HG02938 (cell line): ENCODE measurements around the gene FOXC2.

Experiments
- ATAC-seq: cut with Tn5 transposase; IDR thresholded peaks from one replicate; pipeline ENCODE4 v1.9.1; 2021; ENCODE audit warnings: mild to moderate bottlenecking, moderate library complexity; ENCODE audit not compliant: unreplicated experiment

FOXC2 gene

DNA sequence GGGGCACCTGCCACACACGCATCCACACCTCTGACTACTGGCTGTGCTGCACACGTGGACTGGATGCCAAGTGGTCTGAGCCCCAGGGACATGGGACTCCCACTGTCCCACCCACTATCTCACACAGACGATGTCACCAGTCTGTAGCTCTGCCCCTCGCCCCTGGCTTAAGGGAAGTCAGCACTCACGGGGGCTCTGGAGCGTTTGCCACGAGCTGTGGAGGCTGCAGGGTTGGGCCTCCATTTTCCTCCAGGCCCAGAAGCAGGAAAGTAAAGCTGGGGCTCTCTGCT lies 34.2 kb upstream of the FOXC2 start:
- ATAC-seq, result no peak

DNA sequence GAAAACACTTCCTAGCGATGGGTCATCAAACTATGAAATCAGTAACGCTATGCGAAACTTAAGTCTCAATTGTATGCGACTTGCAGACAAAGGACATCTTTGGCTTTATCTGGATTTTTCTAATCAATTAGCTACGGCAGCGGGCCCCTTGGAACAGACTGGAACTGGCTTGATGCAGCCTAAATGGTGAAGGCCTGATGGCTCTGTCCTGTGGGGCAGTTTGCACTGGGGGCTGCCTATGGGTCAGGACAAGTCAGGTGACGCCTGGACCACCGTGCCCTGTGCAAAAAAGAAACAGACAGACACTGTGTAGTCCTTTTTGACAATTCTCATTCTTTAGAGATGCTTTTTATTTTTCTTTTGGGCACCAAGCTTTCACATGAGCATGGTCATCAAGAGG lies 33.6 kb upstream of the FOXC2 start:
- no peak for ATAC-seq

DNA sequence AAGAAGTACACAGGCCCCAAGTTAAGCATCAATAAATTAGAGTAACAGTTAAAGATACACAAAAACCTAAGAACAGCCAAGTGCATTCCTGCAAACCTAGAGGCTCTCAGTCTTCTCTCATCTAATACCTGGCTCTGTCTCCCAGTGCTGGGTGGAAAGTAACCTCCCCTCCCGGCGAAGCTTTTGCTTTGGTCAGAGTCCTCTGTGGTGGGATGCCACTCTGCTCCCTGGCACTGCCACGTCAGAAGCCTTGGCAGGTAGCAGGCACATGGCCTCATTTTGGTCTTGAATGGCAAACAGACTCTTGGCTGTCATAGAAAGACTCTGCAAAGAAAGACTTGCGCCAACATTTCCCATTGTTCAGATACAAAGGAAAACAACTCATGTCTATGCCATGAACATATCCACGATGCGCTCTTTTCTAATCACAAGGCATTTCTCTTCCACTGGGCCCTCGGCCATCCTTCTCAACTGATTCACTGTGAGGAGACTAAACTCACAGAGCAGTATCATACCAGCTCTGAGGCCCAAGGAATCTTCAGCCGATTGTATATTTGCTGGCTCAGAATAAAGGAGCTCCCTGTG lies 32.8 kb upstream of the FOXC2 start:
- ATAC-seq, result no peak

DNA sequence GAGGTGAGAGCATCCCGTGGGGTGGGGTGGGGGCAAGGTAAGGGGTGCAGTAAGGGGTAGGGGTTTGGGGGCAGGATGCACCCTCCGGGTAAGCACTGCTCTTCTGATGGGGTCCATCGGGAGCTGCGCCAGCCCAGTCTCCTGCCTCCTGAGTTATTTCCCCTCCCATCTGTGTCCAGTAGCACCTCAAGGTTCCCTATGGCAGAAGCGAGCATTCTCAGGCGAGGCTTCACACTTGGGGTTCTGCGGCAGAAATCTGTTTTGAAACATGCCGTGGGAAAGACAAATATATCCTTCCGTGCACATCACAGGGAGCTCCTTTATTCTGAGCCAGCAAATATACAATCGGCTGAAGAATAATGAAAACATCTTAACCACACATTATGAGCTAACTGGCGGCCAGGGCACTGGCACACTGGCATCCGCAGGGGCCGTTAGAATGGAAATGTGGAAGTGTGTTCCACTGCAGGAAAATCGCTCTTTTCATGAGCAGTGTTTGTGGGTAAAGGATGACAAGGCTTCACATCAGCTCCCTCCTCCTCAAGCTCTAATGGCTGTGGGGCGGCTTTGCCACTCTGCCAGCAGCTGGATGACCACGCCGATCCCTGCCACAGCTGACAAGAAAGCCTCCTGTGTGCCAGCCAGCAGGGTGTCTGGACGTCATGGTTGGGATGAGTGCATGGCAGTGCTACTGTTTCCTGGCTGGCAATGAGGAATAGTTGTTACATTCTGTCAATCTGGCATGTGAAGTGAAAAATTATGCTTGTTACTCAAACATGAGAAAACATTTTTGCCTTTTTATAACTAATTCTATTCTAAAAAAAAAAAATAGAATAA lies 31.6 kb upstream of the FOXC2 start:
- no peak for ATAC-seq

DNA sequence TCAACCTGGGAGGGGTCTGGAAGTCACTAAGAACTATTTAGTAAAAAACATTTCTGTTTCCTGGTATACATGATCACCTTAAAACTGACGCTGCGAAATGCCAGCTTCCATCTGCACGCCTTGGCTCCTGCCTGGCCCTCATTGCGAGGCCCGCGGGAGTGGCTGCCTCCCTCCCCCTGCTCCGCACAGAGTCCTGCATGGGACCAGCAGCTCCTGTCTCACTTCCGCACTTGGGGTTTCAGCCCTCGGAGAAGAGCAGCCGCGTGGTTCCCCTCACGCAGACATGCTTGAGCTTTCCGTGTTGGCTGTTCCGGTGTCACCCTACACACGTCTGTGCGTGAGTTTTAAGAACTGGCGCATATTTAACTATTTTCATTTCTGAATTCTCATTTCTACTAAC lies 30.0 kb upstream of the FOXC2 start:
- ATAC-seq, result no peak

DNA sequence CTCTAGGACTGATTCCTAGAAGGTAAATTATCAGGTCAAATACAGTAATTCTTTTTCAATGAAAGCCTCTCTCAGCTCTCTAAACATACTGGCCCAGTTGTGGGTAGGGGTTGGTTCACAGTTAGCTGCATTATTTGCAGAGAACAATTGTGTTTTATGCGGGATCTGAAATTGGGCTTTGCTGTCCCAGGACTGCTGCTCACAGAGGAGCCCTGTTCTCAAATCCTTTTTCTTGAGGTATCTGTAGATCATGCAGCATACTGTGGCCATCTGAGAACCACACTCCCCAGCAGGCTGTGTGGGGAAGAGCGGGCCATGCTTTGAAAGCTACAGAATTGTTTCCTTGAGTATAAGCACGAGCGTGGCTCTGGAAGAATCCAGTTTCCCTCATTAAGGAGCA lies 29.1 kb upstream of the FOXC2 start:
- no peak for ATAC-seq

DNA sequence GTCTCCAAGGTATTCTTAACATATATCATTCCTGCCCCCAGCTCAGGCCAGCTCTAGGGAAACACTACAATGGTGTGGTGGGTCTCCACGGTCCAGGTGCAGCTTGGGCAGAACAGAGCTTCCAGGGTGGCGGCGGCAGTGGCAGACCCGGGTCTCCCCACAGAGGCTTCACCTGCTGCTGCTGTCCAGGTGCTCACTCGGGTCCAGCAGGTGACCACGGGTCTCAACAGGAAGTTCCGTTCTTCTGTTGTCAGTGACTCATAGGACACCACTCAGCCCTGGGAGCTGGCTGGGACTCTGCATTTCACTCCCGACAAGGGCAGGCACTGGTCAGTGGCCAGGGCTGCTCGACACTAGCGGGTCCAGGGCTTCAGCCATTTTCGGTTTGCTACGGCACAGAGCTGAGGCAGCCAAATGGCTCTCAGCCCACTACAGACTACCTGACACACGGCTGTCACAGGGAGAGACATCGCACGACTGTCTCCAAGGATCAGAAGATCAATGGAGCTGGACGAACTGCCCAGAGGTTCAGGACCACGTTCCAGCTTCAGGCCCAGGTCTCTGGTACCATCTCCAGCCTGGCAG lies 28.3 kb upstream of the FOXC2 start:
- ATAC-seq, result no peak

DNA sequence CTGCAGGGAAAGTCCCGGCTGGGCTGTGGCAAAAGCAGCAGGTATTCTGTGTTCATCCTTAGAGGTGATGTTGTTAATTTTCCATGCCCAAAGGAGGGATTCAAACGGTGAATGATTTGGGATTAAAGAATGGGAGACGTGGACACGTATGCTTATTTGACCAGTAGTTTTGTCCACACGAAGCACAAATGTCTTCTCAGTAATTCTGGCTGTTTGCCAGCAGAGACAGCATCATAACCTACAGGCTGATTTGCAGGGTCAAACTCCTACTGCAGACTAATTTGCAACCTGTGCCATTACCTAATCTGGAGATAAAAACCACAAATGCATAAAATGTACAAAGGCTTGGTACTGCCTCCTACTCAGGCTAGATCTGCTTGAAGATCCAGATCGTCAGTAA lies 25.7 kb upstream of the FOXC2 start:
- no peak for ATAC-seq

DNA sequence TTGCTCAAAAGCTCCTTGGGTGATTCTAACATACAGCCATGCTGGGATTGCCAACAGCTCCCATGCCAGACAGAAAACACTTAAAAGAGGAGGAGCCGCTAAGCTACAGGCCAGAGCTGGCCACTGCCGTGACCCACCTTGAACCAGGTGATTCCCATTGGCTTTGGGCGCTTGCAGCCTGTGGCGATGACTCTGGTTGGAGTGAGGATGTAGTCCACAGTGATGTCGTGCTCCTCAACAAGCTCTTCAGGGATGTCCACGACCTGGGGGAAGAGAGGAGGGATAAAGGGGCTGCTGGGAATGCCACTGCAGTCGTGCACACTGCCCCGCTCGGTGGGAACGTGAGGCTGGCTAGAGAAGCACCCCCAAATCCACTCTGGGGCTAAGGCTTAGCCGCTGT lies 25.1 kb upstream of the FOXC2 start:
- ATAC-seq, result no peak

DNA sequence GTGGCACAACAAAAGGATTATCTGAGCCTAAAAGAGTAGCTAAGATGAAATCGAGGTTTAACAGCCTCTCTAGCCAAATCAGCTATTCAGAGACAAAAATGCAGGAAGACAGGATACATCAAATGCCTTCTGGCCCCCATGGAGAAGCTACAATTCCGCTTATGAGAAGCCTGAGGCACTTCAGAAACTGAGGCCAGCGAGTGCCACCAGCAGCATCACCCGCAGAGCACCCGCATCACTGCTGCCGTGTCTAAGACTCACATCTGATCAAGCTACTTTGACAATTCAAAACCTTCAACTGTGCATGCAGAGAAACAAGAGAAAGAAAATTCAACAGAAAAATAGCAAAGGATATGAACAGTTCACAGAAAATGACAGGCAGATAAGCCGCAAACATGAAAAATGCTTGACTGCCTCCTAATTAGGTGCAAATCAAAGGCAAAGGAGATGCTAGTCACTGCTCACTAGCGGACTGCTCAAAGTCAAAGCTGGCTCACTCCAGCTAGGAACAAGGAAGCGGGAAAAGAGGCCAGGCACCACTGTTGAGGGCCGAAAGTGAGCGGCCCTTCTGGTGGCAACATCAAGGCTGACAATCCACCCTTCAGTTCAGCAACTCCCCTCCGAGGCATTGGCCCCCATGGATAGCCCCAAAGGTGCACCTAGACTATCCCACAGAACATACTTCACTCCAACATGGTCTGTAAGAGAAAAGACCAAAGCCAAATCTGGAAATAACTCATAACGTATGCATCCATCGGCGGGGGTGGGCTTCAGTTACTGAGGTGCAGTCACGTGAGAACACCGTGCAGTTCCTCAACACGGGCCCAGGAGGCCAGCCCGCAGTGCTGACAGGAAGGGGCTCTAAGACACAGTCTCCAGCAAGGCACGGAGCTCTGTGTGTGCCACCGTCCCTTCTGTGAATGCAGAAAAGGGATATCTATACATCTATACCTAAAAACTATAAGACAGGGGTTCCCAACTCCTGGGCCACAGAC lies 23.6 kb upstream of the FOXC2 start:
- ATAC-seq, result no peak

DNA sequence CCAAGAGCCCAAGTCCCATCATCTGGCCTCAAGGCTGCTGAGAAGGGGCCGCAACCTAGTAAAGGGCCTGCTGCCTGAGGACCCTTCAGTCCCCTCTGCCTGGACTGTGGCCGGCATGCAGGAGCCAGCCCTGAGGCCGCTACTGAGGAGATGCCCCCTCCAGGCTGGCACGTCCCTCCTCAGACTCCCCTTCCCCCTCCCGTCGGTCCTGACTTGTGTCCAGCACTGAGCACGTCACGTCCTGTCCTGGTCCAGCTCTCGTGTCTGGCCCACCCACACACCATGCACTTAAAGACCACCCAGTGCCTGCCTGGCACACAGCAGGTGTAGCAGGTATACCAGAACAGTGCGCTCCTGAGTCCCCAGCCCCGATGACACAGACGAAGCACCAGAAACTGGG lies 21.1 kb upstream of the FOXC2 start:
- ATAC-seq, result no peak

DNA sequence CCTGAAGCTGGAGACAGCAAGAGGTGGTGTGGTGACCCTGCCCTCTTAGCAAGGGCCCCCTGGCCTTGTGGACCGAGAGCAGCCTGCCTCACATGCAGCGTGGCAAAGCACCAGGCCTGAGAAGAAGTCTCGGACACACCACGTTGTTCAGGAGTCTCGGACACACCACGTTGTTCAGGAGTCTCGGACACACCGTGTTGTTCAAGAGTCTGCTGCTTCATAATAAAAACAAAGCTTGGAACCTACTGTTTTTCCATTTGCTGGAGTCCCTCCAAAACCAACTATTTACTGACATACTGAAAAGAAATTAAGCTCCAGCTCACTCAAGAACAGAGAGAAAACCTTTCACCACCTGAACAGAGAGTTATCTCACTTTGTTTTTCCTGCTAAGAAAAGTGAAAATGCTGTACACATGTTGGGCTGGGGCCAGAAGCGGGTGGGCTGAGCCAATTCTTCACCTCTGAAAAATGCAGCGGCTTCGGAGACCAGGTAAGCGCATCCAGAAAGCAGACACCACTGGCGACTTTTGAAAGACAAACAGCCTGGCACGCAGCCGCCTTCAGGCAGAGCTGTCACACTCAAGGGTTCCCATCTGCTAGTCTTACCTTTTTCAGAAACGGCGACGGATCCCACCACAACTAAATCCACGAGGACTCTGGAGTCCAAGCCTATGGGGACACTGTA lies 20.5 kb upstream of the FOXC2 start:
- ATAC-seq, result no peak

DNA sequence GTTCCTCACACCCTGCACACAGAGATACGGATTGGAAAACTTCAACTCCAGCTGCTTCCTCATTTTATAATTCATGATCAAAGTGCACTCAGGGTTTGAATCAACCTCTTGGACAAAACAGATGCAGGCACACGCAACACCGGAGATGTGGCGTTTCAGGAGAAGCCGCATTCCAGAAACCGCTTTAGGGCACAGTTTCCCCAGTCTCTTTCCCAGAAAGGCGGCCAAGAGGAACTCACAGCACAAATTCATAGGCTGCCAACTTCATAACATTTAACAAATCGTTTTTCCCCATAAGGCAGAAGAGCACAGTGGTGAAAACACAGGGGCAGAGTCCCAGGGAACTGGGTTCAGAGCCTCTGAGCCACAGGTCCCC lies 20.0 kb upstream of the FOXC2 start:
- ATAC-seq, result no peak

DNA sequence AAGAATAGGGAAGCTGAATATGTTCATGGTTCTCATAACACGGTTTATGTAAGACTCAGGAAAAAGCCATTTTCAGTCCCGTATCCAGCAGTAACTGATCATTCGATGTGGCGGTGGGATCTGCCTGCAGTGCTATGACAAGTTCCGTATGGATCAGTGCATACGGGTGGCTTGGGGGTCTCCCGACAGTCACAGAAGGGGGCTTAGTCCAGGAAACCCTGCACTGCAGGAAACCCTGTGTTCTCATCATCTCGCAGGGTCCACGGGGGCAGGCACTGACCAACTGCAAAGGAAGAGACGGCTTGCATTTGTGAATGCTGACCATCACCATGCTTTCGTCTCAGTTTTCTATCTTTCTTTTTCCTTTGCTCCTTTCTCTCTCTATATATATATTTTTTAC lies 19.3 kb upstream of the FOXC2 start:
- no peak for ATAC-seq

DNA sequence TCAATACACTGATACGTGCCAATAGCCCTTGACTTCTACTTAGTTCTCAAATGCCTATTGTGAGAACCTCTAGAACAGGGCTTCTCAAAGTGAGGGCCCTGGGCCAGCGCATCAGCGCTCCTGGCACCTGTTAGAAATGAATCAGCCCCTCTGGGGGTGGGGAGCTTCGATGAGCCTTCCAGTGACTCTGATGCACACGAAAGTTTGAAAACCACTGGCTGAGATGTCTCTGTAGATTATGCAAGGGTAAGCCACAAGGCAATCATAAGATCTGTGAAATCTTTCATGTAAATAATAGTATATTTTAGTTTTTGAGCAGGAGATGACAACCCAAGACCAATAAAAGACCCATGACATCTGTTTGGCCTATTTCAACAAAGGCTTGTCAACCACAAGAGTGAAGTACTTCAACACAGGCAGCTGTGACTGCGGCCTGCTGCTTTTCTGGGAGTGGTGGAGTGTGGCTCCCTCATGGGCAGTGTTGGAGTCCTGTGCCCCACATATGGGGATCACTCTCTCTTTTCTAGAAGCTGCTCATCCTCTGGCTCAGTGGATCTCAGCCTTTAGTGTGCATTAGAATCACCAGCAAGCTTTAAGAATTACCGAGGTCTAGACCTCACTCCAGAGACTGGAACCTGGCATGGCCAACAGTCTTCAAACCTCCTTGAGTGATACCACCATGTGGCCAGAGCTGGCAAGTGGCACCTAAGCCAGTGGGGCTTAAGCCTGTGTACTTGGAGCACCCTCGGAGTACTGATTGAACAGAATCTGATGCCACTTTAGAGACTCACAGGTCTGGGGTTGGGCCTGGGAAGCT lies 17.3 kb upstream of the FOXC2 start:
- no peak for ATAC-seq

DNA sequence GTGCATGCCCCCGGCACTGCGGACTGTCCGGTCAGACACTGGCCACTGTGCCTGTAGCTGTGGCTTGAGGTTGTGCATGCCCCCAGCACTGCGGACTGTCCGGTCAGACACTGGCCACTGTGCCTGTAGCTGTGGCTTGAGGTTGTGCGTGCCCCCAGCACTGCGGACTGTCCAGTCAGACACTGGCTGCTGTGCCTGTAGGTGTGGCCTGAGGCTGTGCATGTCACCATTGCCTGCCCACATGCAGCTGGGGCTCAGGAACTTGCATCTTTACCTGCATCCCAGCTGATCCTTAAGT lies 16.8 kb upstream of the FOXC2 start:
- no peak for ATAC-seq

DNA sequence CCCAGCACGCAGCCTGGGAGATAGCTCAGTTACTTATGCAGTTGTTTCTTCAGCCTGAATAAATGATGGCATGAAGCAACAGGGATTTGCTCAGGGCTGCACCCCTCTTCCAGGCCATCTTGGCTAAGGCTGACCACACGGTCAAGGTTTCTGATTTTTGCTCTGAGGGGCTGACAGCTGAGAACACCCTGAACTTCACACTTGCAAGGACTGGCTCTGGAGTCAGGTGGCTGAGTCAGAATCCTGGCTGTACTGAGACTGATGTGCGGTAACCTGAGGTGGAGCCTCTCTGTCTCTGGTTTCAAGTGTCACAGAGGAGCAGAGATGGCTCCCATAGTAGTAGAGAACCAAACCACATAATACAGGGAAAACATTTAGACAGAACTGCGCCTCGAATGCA lies 16.3 kb upstream of the FOXC2 start:
- ATAC-seq, result no peak

DNA sequence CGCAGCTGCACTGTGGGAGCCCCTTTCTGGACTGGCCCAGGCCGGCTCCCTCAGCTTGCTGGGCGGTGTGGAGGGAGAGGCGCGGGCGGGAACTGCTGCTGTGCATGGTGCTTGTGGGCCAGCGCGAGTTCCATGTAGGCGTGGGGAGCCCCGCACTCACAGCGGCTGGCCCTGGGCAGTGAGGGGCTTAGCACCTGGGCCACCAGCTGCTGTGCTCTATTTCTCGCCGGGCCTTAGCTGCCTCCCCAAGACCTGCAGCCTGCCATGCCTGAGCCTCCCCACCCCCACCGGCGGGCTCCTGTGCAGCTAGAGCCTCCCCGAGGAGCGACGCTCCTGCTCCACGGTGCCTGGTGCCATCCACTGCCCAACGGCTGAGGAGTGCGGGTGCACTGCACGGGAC lies 13.3 kb upstream of the FOXC2 start:
- ATAC-seq, result no peak

DNA sequence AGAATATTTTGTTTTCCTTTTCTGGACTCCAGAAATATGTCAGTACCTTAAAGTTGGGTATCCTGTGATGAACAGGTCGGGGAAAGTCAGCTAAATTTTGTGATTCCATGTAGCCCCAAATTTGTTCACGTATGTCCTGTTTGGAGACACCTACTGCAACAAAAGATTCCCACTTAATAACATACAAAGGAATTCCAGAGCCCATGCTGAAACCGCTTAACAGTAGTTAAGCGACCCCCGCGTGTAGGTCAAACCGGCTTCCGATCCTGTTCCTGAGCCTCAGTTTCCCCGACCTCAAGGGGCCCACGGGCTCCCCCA lies 12.1 kb upstream of the FOXC2 start:
- no peak for ATAC-seq

DNA sequence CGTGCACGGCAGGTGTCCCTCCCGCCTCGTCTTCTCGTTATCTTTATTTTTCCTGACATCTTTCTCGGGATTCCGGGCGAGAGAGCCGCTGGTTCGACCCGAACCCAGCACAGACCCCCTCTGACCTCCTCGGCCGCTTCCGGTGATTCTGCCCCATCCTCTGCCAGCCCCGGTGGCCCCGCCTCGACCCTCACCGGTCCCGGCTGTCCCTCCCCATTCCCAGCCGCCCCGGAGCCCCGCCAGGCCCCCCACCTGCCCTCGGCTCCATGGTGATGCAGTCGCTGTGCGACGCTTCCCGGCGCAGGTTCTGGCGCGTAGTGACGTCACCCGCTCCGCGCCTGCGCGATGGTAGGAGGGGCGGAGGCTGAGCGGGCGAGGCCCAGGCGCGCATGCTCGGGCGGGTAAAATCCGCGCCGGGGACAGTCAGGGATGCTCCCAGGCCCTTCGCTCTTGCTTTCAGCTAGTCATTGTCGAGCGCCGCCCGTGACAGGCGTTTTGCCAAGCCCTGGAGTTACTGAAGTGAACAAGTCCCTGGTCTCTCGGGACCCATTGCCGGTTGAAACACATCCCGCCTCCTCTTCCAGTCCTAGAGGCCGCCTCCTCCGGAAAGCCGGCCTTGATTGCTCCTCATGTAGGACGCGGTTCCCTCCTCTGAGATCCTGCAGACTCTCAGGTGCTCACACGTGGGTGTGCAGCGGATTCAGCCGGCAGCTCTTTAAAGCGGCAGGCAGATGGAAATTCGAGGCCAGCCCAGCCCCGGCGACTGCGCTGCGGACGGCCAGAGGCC lies 11.5 kb upstream of the FOXC2 start, which contains the start of gene MTHFSD:
Gene MTHFSD (minus strand): TSS at position 319 of the 787 bp plus-strand sequence. CDS start 51 bp downstream, at position 268.
- ATAC-seq, result peak; percentile 75
